Measurements from ENCODE around the gene DBX1.

Gene DBX1

GRCh38 chr11:20127671-20128527, 32.4 kb downstream of the DBX1 start:
- TF ChIP-seq CTCF (conservative IDR thresholded peaks at IDR 0.05) = peak; percentile 90
- no peak for TF ChIP-seq ZFX (IDR thresholded peaks at IDR 0.05)
- no peak overlapping the region for H3K27ac ChIP-seq

DNA sequence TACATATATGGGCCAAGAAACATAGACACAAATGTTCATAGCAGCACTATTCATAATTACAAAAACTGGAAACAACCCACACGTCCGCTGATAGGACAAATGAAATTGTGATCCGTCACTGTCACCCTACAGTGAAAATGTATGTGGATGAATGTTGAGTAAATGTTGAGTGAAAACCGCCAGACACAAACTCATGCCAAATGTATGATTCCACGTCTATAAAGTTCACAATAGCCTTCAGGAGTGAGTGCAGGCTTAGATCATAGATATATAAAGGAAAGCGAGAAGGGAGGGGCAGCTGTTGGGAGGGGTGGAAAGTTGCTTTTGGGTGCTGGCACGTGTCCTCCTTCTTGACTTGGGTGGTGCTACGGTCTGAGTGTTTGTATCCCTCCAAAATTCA, 33.6 kb downstream of the DBX1 start:
- TF ChIP-seq ZFX (IDR thresholded peaks at IDR 0.05) (no peak), CTCF (conservative IDR thresholded peaks at IDR 0.05) (no peak)

GRCh38 chr11:20125927-20126326, 34.3 kb downstream of the DBX1 start:
- no peak overlapping the region for H3K27ac ChIP-seq
- no peak for TF ChIP-seq CTCF (conservative IDR thresholded peaks at IDR 0.05)

More for the DNA sequence above, 33.6 kb downstream of the DBX1 start:
- no peak overlapping the region for H3K27ac ChIP-seq

- no peak for TF ChIP-seq ZFX (IDR thresholded peaks at IDR 0.05)
- no peak overlapping the region for H3K27ac ChIP-seq
These were observed 38.1 kb downstream of the DBX1 start for GRCh38 chr11:20122131-20122530.

DNA sequence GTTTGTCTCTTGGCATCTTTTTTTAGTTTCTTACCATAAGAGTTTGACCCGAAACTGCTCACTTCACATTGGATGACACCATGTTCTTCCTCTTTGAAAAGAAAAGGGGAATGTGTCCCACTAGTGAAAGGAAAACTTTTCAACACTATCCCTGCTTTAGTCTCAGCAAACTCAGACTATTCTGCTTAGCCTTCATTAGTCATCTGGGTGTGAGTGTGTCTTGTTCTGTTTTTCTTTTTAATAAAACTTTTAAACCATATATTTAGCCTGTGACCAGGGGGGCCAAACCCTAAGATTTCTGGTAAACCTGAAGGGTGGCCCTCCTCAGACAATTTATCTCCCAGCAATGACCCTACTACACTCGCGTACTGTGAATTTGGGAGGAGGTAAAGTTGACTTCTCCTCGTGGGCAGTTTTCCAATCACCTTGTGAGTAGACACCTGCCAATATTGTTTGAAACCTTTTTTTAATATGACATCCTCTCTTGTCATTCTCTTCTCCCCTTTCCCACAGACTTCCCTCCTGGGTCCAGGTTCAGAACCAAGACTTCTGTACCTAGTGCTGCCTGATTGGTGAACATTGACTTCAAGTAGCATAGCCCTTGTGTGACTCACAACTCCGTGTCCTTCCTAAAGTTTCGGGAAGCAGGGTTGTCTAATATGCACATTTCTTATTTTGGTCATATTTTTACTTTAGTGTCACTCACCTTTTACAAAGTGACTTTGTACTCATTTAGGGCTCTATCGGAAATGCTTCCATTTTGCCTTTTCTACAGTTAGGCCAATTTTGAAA, 39.9 kb downstream of the DBX1 start:
- no peak for TF ChIP-seq ZFX (IDR thresholded peaks at IDR 0.05)
- no peak for TF ChIP-seq CTCF (conservative IDR thresholded peaks at IDR 0.05)
- no peak overlapping the region for H3K27ac ChIP-seq

- no peak overlapping the region for H3K27ac ChIP-seq
- no peak for TF ChIP-seq CTCF (conservative IDR thresholded peaks at IDR 0.05)
- no peak for TF ChIP-seq ZFX (IDR thresholded peaks at IDR 0.05)
These were observed 41.0 kb downstream of the DBX1 start for GRCh38 chr11:20119315-20119714.

DNA sequence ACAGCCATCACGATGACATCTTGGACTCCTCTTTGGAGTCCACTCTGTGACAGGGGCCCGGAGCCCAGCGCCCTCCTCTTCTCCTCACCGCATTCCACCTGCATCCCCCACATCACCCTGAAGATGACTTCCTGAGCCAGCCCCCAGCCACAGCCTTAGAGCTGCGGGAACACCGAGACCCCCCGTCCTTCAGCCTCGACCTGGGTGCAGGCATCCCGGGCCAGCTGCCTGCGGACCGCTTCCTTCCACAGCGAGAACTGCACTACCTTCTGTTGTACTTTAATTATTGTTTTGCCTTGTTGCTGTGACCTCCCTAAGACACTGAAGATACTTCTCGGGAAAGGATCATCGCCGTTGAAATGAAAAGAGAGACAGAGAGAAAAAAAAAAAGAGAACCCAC, 42.1 kb downstream of the DBX1 start:
- no peak overlapping the region for H3K27ac ChIP-seq
- no peak for TF ChIP-seq CTCF (conservative IDR thresholded peaks at IDR 0.05)
- TF ChIP-seq ZFX (IDR thresholded peaks at IDR 0.05) = no peak
